Measurements from ENCODE around the gene IQCM. TPM values are rescaled to one million over a fixed set of nuclear protein-coding genes. Genes with fewer than 3 reads are reported as not detected.

The IQCM gene
- total and polyA plus RNA-seq, 2 donors (not counting 3 experiments of a cell fraction or from before 2014, with no cell fraction given), result not detected

- CTCF ChIA-PET, result no interaction called here
- POLR2A ChIA-PET, result no interaction called here
- Histone ChIP-seq H3K4me3 (replicated peaks in 1 of 3; ENCODE audit: insufficient read depth in 1 of 3, low read depth in 1 of 3, low read length in 3 of 3) (no peak overlapping the region), H3K9me1 (replicated peaks; ENCODE audit: control insufficient read depth, extremely low read depth, insufficient read depth, low read length) (no peaks in the 10 kb centered on the region), H3K27ac (ENCODE audit: insufficient read depth, low read depth, low read length) (no peak overlapping the region), H3K4me1 (ENCODE audit: control insufficient read depth, extremely low read depth, insufficient read depth, low read length) (no peaks in the 10 kb centered on the region), H3K36me3 (ENCODE audit: control insufficient read depth in 2 of 2, extremely low read depth in 1 of 2, insufficient read depth in 2 of 2, low read length in 2 of 2) (no peaks in the 10 kb centered on the region), H3K4me2 (ENCODE audit: insufficient read depth, low read length) (no peak overlapping the region), H3K27me3 (ENCODE audit: control insufficient read depth in 2 of 2, insufficient read depth in 2 of 2, low read length in 2 of 2) (no peaks in the 10 kb centered on the region), H2AFZ (ENCODE audit: low read depth, low read length) (no peak overlapping the region), H3K9me3 (replicated peaks; ENCODE audit: control insufficient read depth, insufficient read depth, low read length) (no peaks in the 10 kb centered on the region), H4K20me1 (replicated peaks; ENCODE audit: control insufficient read depth, extremely low read depth, insufficient read depth, low read length) (no peaks in the 10 kb centered on the region), H3K79me2 (ENCODE audit: control insufficient read depth, insufficient read depth, low read length) (no peaks in the 10 kb centered on the region), H3K9ac (replicated peaks; ENCODE audit: extremely low read depth, insufficient read depth, low read length) (no peak overlapping the region)
- TF ChIP-seq MYC (IDR thresholded peaks at IDR 0.05; ENCODE audit: low read depth, low read length) (no peak), FOS (IDR thresholded peaks at IDR 0.05; ENCODE audit: borderline replicate concordance, insufficient read depth, low read length) (peak; percentile 13)
- no peak for FAIRE-seq
- intact Hi-C loops (cut with micrococcal nuclease) (no loop called here), dilution Hi-C loops (cut with MboI; ENCODE audit: extremely low pct_ligation_motif_present, low sequenced_read_pairs) (no loop called here)
- BruUV-seq (replicated peaks), result no TSS peak
- no peak for DNase-seq (ENCODE audit: low read depth, low spot score)
These were observed 406.5 kb downstream of the IQCM start for GRCh38 chr4:149409146-149409545.

GRCh38 chr4:149404143-149404542 is 411.5 kb downstream of the IQCM start:
- TF ChIP-seq FOS (IDR thresholded peaks at IDR 0.05; ENCODE audit: borderline replicate concordance, insufficient read depth, low read length) (no peak), CTCF (IDR thresholded peaks at IDR 0.05; ENCODE audit: extremely low read depth in 1 of 2, insufficient read depth in 1 of 2, low read depth in 1 of 2, low read length in 2 of 2) (no peak)
- no TSS peak for BruUV-seq (replicated peaks)
- Histone ChIP-seq H3K9ac (replicated peaks; ENCODE audit: extremely low read depth, insufficient read depth, low read length) (no peak overlapping the region), H3K9me1 (replicated peaks; ENCODE audit: control insufficient read depth, extremely low read depth, insufficient read depth, low read length) (no peaks in the 10 kb centered on the region), H3K4me3 (replicated peaks in 1 of 3; ENCODE audit: insufficient read depth in 1 of 3, low read depth in 1 of 3, low read length in 3 of 3) (no peak overlapping the region), H3K36me3 (ENCODE audit: control insufficient read depth in 2 of 2, extremely low read depth in 1 of 2, insufficient read depth in 2 of 2, low read length in 2 of 2) (no peaks in the 10 kb centered on the region), H4K20me1 (replicated peaks; ENCODE audit: control insufficient read depth, extremely low read depth, insufficient read depth, low read length) (no peaks in the 10 kb centered on the region), H3K4me1 (ENCODE audit: control insufficient read depth, extremely low read depth, insufficient read depth, low read length) (no peaks in the 10 kb centered on the region), H3K79me2 (ENCODE audit: control insufficient read depth, insufficient read depth, low read length) (no peaks in the 10 kb centered on the region), H3K27ac (ENCODE audit: insufficient read depth, low read depth, low read length) (no peak overlapping the region), H3K9me3 (replicated peaks; ENCODE audit: control insufficient read depth, insufficient read depth, low read length) (no peaks in the 10 kb centered on the region), H3K4me2 (ENCODE audit: insufficient read depth, low read length) (no peak overlapping the region), H2AFZ (ENCODE audit: low read depth, low read length) (no peak overlapping the region), H3K27me3 (ENCODE audit: control insufficient read depth in 2 of 2, insufficient read depth in 2 of 2, low read length in 2 of 2) (no peaks in the 10 kb centered on the region)
- CTCF ChIA-PET, result no interaction called here
- DNase-seq (ENCODE audit: low read depth, low spot score), result no peak
- dilution Hi-C loops (cut with MboI; ENCODE audit: extremely low pct_ligation_motif_present, low sequenced_read_pairs), result no loop called here
- intact Hi-C loops (cut with micrococcal nuclease), result no loop called here
- no peak for FAIRE-seq
- POLR2A ChIA-PET, result no interaction called here
